Measurements from ENCODE around the gene CCDC88B. TPM values are rescaled to one million over a fixed set of nuclear protein-coding genes. Genes with fewer than 3 reads are reported as not detected.
A peak's percentile ranks its signal among the peaks of the same experiment; 100 is the strongest.

Gene CCDC88B
- total RNA-seq, 4 donors from 2014 or later, result 31.7 to 99.0 (median 43.9) TPM

DNA sequence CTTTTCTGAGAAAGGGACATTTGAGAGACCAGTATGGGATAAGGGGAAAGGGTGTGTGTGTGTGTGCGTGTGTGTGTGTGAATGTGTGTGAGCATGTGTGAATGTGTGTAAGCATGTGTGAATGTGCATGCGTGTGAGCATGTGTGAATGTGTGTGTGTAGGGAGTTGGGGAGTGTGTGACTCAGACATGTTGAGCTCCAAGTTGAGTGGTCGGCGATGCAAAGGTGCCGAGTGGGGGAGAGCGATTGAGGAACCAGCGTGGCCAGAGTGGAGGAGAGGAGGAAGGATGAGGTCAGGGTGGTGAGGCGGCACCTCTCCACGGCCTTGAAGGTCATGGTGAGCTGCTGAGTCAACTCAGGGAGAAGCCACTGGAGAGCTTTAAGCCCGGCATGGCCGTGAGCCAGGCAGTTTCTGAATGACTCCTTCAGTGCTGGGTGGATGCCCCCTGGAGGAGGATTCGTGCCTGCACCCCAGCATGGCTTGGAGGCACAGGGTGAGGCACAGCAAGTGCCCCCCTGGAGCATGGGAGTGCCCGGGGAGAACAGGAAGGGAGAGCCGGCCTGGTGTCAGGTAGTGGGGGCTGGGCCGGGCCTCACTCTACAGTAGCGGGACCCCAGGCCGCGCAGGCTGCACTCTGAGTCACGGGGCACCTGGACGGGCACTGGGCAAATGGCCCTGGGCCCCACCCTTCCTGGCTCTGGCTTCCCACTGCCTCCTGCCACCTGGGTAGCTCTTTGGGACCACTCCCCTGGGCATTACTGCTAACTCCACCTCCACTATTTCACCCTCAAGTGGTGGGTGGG, 8.2 kb upstream of the CCDC88B start:
- DNase-seq, result peak; percentile 73 to 94 (median 93)
- Histone ChIP-seq H3K4me1 (peaks cover 8 to 49% (median 21%) of the 10 kb centered on the region in 4 donors), H3K9me3 (no peaks in the 10 kb centered on the region), H3K27me3 (no peaks in the 10 kb centered on the region), H3K36me3 (no peaks in the 10 kb centered on the region), H3K27ac (peak overlapping the region in 3 of 4 donors; percentile 13 to 63 (median 56)), H3K4me3 (peak overlapping the region in 1 of 4 donors; percentile 17)
- no peak for TF ChIP-seq POLR2A (IDR thresholded peaks at IDR 0.05)
- TF ChIP-seq CTCF (IDR thresholded peaks at IDR 0.05), result peak; percentile 20 to 74 (median 60)

- Histone ChIP-seq H3K4me1 (peaks cover 8 to 49% (median 21%) of the 10 kb centered on the region in 4 donors), H3K27me3 (no peaks in the 10 kb centered on the region), H3K4me3 (no peak overlapping the region), H3K9me3 (no peaks in the 10 kb centered on the region), H3K27ac (no peak overlapping the region), H3K36me3 (no peaks in the 10 kb centered on the region)
- DNase-seq, result no peak
- TF ChIP-seq POLR2A (IDR thresholded peaks at IDR 0.05), result no peak
- no peak for TF ChIP-seq CTCF (IDR thresholded peaks at IDR 0.05)
These were observed 6.4 kb upstream of the CCDC88B start for GRCh38 chr11:64333556-64333955.

DNA sequence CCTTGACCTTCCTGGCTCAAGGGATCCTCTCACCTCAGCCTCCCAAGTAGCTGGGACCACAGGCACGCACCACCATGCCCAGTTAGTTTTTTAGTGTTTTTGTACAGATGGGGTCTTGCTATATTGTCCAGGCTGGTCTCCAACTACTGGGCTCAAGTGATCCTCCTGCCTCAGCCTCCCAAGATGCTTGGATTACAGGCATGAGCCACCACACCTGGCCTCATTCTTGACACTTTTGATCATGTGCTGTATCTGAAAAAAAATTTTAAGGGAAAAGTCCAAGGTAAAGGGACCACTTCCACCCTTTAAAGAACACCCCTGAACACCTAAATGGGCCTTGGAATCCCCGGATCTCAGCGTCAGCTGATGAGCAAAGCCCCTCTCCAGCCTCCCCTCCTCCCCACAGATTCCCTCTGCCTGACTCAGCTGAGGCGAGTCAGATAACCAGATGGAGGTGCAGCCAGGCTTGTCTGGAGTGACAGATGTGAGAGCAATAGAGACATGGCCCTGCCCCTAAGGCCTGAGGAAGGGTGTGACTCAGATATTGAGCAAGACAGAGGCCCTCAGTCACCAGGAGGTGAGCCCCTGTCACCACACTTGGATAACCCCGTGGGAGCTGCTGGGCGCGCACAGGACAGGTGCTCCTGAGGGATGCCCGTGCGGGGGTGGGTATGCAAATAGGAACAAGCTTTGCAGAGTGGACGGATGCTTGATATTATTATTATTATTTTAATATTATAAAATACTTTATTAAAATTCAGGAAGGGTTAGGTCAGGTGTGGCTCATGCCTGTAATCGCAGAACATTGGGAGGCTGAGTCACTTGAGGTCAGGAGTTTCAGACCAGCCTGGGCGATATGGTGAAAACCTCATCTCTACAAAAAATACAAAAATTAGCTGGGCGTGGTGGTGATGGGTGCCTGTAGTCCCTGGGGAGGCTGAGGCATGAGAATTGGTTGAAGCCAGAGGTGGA, 5.0 kb upstream of the CCDC88B start:
- peaks cover 8 to 38% (median 22%) of the 10 kb centered on the region in 4 donors for H3K4me1 ChIP-seq
- peak; percentile 70 to 91 (median 70) for DNase-seq
- no peaks in the 10 kb centered on the region for H3K27me3 ChIP-seq
- peak overlapping the region; percentile 52 to 71 (median 56) for H3K27ac ChIP-seq
- no peak overlapping the region for H3K4me3 ChIP-seq
- H3K9me3 ChIP-seq, result no peaks in the 10 kb centered on the region
- H3K36me3 ChIP-seq, result no peaks in the 10 kb centered on the region
- TF ChIP-seq CTCF (IDR thresholded peaks at IDR 0.05) (peak in 2 of 6 experiments; percentile 26 to 28), POLR2A (IDR thresholded peaks at IDR 0.05) (peak in 1 of 2 donors; percentile 35)

DNA sequence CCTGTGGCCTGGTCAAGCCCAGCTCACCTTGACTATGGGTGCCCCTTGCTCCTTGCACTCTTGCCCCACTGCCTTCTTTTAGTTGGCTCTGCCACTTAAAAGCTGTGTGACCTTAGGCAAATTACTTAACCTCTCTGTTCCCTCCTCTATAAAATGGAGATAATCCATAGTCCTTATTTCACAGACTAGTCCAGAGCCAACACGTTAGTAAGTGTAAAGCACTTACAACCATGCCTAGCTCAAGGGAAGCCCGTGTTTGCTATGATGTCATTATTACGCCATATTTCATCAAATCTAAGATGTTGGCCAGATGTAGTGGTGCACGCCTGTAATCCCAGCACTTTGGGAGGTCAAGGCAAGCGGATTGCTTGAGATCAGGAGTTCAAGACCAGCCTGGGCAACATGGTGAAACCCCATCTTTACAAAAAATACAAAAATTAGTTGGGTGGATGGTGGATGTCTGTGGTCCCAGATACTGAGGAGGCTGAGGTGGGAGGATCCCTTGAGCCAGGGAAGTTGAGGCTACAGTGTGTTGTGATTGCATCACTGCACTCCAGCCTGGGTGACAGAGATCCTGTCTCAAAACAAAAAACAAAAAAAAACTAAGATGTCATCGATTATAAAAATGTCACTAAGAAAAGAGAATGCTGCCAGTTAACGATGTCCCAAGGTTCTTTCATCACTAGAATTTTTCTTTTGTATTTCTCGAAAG, 2.3 kb upstream of the CCDC88B start:
- no peak for DNase-seq
- no peak overlapping the region for H3K27ac ChIP-seq
- peaks cover 3 to 28% (median 19%) of the 10 kb centered on the region in 4 donors for H3K4me1 ChIP-seq
- TF ChIP-seq POLR2A (IDR thresholded peaks at IDR 0.05) (no peak), CTCF (IDR thresholded peaks at IDR 0.05) (no peak)
- no peak overlapping the region for H3K4me3 ChIP-seq
- no peaks in the 10 kb centered on the region for H3K36me3 ChIP-seq
- H3K9me3 ChIP-seq, result no peaks in the 10 kb centered on the region
- no peaks in the 10 kb centered on the region for H3K27me3 ChIP-seq

- no peak for DNase-seq
- H3K27me3 ChIP-seq, result no peaks in the 10 kb centered on the region
- H3K27ac ChIP-seq, result peak overlapping the region in 1 of 4 donors; percentile 86
- H3K4me1 ChIP-seq, result peaks cover 3 to 28% (median 21%) of the 10 kb centered on the region in 4 donors
- no peaks in the 10 kb centered on the region for H3K9me3 ChIP-seq
- no peak for TF ChIP-seq CTCF (IDR thresholded peaks at IDR 0.05)
- TF ChIP-seq POLR2A (IDR thresholded peaks at IDR 0.05), result no peak
- H3K4me3 ChIP-seq, result no peak overlapping the region
- H3K36me3 ChIP-seq, result no peaks in the 10 kb centered on the region
These were observed 1.3 kb upstream of the CCDC88B start for GRCh38 chr11:64338716-64339115.
